ENCODE results near the gene DEGS2.
A peak's percentile ranks its signal among the peaks of the same experiment; 100 is the strongest.

Gene DEGS2

GRCh38 chr14:100141098-100141497, 18.3 kb downstream of the DEGS2 start:
- H3K4me3 Mint-ChIP-seq: no peak overlapping the region
- peak overlapping the region in 1 of 2 donors; percentile 75 for H3K27ac Mint-ChIP-seq

GRCh38 chr14:100140452-100141078, 18.9 kb downstream of the DEGS2 start:
- peaks cover 71% of the 10 kb centered on the region for H3K36me3 Mint-ChIP-seq (ENCODE audit: insufficient read depth)
- no peak overlapping the region for H3K4me3 Mint-ChIP-seq
- peak overlapping the region in 1 of 2 donors; percentile 75 for H3K27ac Mint-ChIP-seq
- ATAC-seq (replicated peaks) (no peak), DNase-seq (no peak)
- no peaks in the 10 kb centered on the region for H3K9me3 Mint-ChIP-seq
- H3K27me3 Mint-ChIP-seq: no peaks in the 10 kb centered on the region
- H3K4me1 Mint-ChIP-seq (ENCODE audit: low read depth in 2 of 2): peaks cover 10% of the 10 kb centered on the region in 2 donors

More at GRCh38 chr14:100141098-100141497, 18.3 kb downstream of the DEGS2 start:
- DNase-seq (no peak), ATAC-seq (replicated peaks) (no peak)
- H3K4me1 Mint-ChIP-seq (ENCODE audit: low read depth in 2 of 2): peaks cover 10 to 12% of the 10 kb centered on the region in 2 donors
- H3K36me3 Mint-ChIP-seq (ENCODE audit: insufficient read depth): peaks cover 71% of the 10 kb centered on the region
- H3K9me3 Mint-ChIP-seq: no peaks in the 10 kb centered on the region
- H3K27me3 Mint-ChIP-seq: no peaks in the 10 kb centered on the region

- ATAC-seq (replicated peaks): no peak
- H3K4me3 Mint-ChIP-seq: no peak overlapping the region
- H3K36me3 Mint-ChIP-seq (ENCODE audit: insufficient read depth): peaks cover 82% of the 10 kb centered on the region
- no peaks in the 10 kb centered on the region for H3K9me3 Mint-ChIP-seq
- peak overlapping the region; percentile 55 to 73 for H3K27ac Mint-ChIP-seq
- H3K27me3 Mint-ChIP-seq: no peaks in the 10 kb centered on the region
- DNase-seq: no peak
- H3K4me1 Mint-ChIP-seq (ENCODE audit: low read depth in 2 of 2): peaks cover 10% of the 10 kb centered on the region in 2 donors
Measured at GRCh38 chr14:100138955-100139354, 20.5 kb downstream of the DEGS2 start.

- Mint-ChIP-seq H3K4me3 (no peak overlapping the region), H3K27ac (peak overlapping the region; percentile 55 to 73), H3K27me3 (no peaks in the 10 kb centered on the region), H3K36me3 (ENCODE audit: insufficient read depth) (peaks cover 85% of the 10 kb centered on the region), H3K4me1 (ENCODE audit: low read depth in 2 of 2) (peaks cover 10% of the 10 kb centered on the region in 2 donors), H3K9me3 (no peaks in the 10 kb centered on the region)
- DNase-seq: no peak
- ATAC-seq (replicated peaks): no peak
Measured at GRCh38 chr14:100138082-100138787, 21.2 kb downstream of the DEGS2 start.

GRCh38 chr14:100137173-100137572, 22.3 kb downstream of the DEGS2 start:
- Mint-ChIP-seq H3K27me3 (no peaks in the 10 kb centered on the region), H3K4me3 (no peak overlapping the region), H3K4me1 (ENCODE audit: low read depth in 2 of 2) (peaks cover 7 to 8% of the 10 kb centered on the region in 2 donors), H3K27ac (peak overlapping the region in 1 of 2 donors; percentile 77), H3K36me3 (ENCODE audit: insufficient read depth) (peaks cover 93% of the 10 kb centered on the region), H3K9me3 (no peaks in the 10 kb centered on the region)
- ATAC-seq (replicated peaks) (no peak), DNase-seq (no peak)

GRCh38 chr14:100135784-100136183, 23.7 kb downstream of the DEGS2 start:
- Mint-ChIP-seq H3K36me3 (ENCODE audit: insufficient read depth) (peaks cover 96% of the 10 kb centered on the region), H3K4me1 (ENCODE audit: low read depth in 2 of 2) (peaks cover 9 to 12% of the 10 kb centered on the region in 2 donors), H3K27ac (peak overlapping the region in 1 of 2 donors; percentile 77), H3K9me3 (no peaks in the 10 kb centered on the region), H3K27me3 (no peaks in the 10 kb centered on the region), H3K4me3 (no peak overlapping the region)
- ATAC-seq (replicated peaks): no peak
- no peak for DNase-seq

GRCh38 chr14:100135073-100135472, 24.4 kb downstream of the DEGS2 start:
- ATAC-seq (replicated peaks): no peak
- Mint-ChIP-seq H3K36me3 (ENCODE audit: insufficient read depth) (peaks cover 96% of the 10 kb centered on the region), H3K4me3 (no peak overlapping the region), H3K4me1 (ENCODE audit: low read depth in 2 of 2) (peaks cover 12 to 14% of the 10 kb centered on the region in 2 donors), H3K27ac (no peak overlapping the region), H3K27me3 (no peaks in the 10 kb centered on the region), H3K9me3 (no peaks in the 10 kb centered on the region)
- no peak for DNase-seq

GRCh38 chr14:100134586-100134985, 24.9 kb downstream of the DEGS2 start:
- no peak for ATAC-seq (replicated peaks)
- no peaks in the 10 kb centered on the region for H3K9me3 Mint-ChIP-seq
- H3K27me3 Mint-ChIP-seq: no peaks in the 10 kb centered on the region
- H3K27ac Mint-ChIP-seq: peak overlapping the region in 1 of 2 donors; percentile 26
- H3K4me1 Mint-ChIP-seq (ENCODE audit: low read depth in 2 of 2): peaks cover 10 to 14% of the 10 kb centered on the region in 2 donors
- no peak for DNase-seq
- H3K36me3 Mint-ChIP-seq (ENCODE audit: insufficient read depth): peaks cover 96% of the 10 kb centered on the region
- H3K4me3 Mint-ChIP-seq: no peak overlapping the region

GRCh38 chr14:100132903-100133510, 26.4 kb downstream of the DEGS2 start:
- Mint-ChIP-seq H3K36me3 (ENCODE audit: insufficient read depth) (peaks cover 91% of the 10 kb centered on the region), H3K27me3 (no peaks in the 10 kb centered on the region), H3K4me1 (ENCODE audit: low read depth in 2 of 2) (peaks cover 5 to 8% of the 10 kb centered on the region in 2 donors), H3K27ac (peak overlapping the region in 1 of 2 donors; percentile 46), H3K4me3 (no peak overlapping the region), H3K9me3 (no peaks in the 10 kb centered on the region)
- DNase-seq (no peak), ATAC-seq (replicated peaks) (no peak)

GRCh38 chr14:100132161-100132902, 27.1 kb downstream of the DEGS2 start:
- Mint-ChIP-seq H3K4me3 (no peak overlapping the region), H3K27me3 (no peaks in the 10 kb centered on the region), H3K4me1 (ENCODE audit: low read depth in 2 of 2) (peaks cover 8 to 12% of the 10 kb centered on the region in 2 donors), H3K27ac (peak overlapping the region in 1 of 2 donors; percentile 46), H3K36me3 (ENCODE audit: insufficient read depth) (peaks cover 92% of the 10 kb centered on the region), H3K9me3 (no peaks in the 10 kb centered on the region)
- ATAC-seq (replicated peaks): no peak
- DNase-seq: no peak

- ATAC-seq (replicated peaks) (no peak), DNase-seq (no peak)
- Mint-ChIP-seq H3K9me3 (no peaks in the 10 kb centered on the region), H3K36me3 (ENCODE audit: insufficient read depth) (peaks cover 83% of the 10 kb centered on the region), H3K4me3 (no peak overlapping the region), H3K27ac (peak overlapping the region; percentile 49 to 85), H3K27me3 (no peaks in the 10 kb centered on the region), H3K4me1 (ENCODE audit: low read depth in 2 of 2) (peaks cover 9 to 12% of the 10 kb centered on the region in 2 donors)
Measured at GRCh38 chr14:100131181-100131580, 28.3 kb downstream of the DEGS2 start.

GRCh38 chr14:100130521-100130920, 28.9 kb downstream of the DEGS2 start:
- H3K27ac Mint-ChIP-seq: peak overlapping the region; percentile 20 to 85
- H3K36me3 Mint-ChIP-seq (ENCODE audit: insufficient read depth): peaks cover 83% of the 10 kb centered on the region

GRCh38 chr14:100129161-100129589, 30.3 kb downstream of the DEGS2 start:
- Mint-ChIP-seq H3K27me3 (no peaks in the 10 kb centered on the region), H3K4me3 (no peak overlapping the region), H3K36me3 (ENCODE audit: insufficient read depth) (peaks cover 85% of the 10 kb centered on the region), H3K9me3 (no peaks in the 10 kb centered on the region), H3K4me1 (ENCODE audit: low read depth in 2 of 2) (peaks cover 9 to 17% of the 10 kb centered on the region in 2 donors), H3K27ac (peak overlapping the region; percentile 20 to 79)
- DNase-seq (no peak), ATAC-seq (replicated peaks) (no peak)

More at GRCh38 chr14:100130521-100130920, 28.9 kb downstream of the DEGS2 start:
- no peak for ATAC-seq (replicated peaks)
- Mint-ChIP-seq H3K4me1 (ENCODE audit: low read depth in 2 of 2) (peaks cover 9 to 12% of the 10 kb centered on the region in 2 donors), H3K9me3 (no peaks in the 10 kb centered on the region), H3K27me3 (no peaks in the 10 kb centered on the region), H3K4me3 (no peak overlapping the region)
- DNase-seq: no peak

All from effector memory CD8-positive, alpha-beta T cell (primary cell).